Adrenal gland (tissue), 5 donors: ENCODE data around the gene CTCFL.

Experiments
- CTCF ChIP-seq, 6 experiments: fragments of 450-650 bp in 4 of 6; fragments of 200-600 bp in 2 of 6; sonication (generic) in 1 of 6; IDR thresholded peaks; 1 replicate in 5 of 6; 2 replicates in 1 of 6; pipeline versions ENCODE4 v1.5.1 to v1.8.0; 2016 to 2021; ENCODE audit warnings: antibody characterized with exemption in 6 of 6, mild to moderate bottlenecking in 2 of 6, moderate library complexity in 1 of 6
- POLR2A ChIP-seq, 2 donors: fragments of 450-650 bp; IDR thresholded peaks; one replicate each; pipeline ENCODE4 v1.6.1; 2017; ENCODE audit warnings: antibody characterized with exemption in 2 of 2, mild to moderate bottlenecking in 2 of 2, moderate library complexity in 1 of 2
- donor health status: DM: no; HTN: no; CAD: no.

- TF ChIP-seq POLR2A (IDR thresholded peaks at IDR 0.05): no peak
- TF ChIP-seq CTCF (IDR thresholded peaks at IDR 0.05): no peak
These were observed 39.4 kb upstream of the CTCFL start for GRCh38 chr20:57564180-57564802.
